ENCODE results near the gene ORM1. TPM values are rescaled to one million over a fixed set of nuclear protein-coding genes. Genes with fewer than 3 reads are reported as not detected.
A peak's percentile ranks its signal among the peaks of the same experiment; 100 is the strongest.
"Not testable (repeated sequence)": the region's sequence is repeated elsewhere in the genome, so short reads cannot be mapped to it uniquely, and the experiment has no call there.

ORM1 gene
- polyA plus RNA-seq, 3 donors: 2.2 to 4.9 (median 2.8) TPM

GRCh38 chr9:114327749-114328148 lies 4.9 kb downstream of the ORM1 start:
- peaks cover 0 to 6% (median 1%) of the 10 kb centered on the region in 3 donors for H3K27me3 Mint-ChIP-seq (ENCODE audit: low read depth in 3 of 3)
- peaks cover 0 to 5% of the 10 kb centered on the region in 2 donors for H3K9me3 ChIP-seq (replicated peaks in 1 of 2; ENCODE audit: control insufficient read depth in 1 of 2, insufficient read depth in 1 of 2, low read length in 2 of 2)
- intact Hi-C loops (cut with micrococcal nuclease): no loop called here
- H3K27me3 ChIP-seq (ENCODE audit: control insufficient read depth in 2 of 2, insufficient read depth in 2 of 2, low read length in 2 of 2): no peaks in the 10 kb centered on the region
- H4K20me1 ChIP-seq (ENCODE audit: insufficient read depth, low read length): peaks cover 6% of the 10 kb centered on the region
- H3K79me2 ChIP-seq (ENCODE audit: insufficient read depth, low read length): no peaks in the 10 kb centered on the region
- H3K9ac ChIP-seq (ENCODE audit: insufficient read depth, low read length, poor library complexity, severe bottlenecking): no peak overlapping the region
- H2AFZ ChIP-seq (ENCODE audit: insufficient read depth, low read depth, low read length, poor library complexity, severe bottlenecking): no peak overlapping the region
- WGBS (ENCODE audit: insufficient coverage): 98% methylated on average over 7 of the region's 8 CpGs
- no peak overlapping the region for H3K27ac ChIP-seq (ENCODE audit: low read depth in 1 of 2, low read length in 2 of 2)
- H3K4me3 Mint-ChIP-seq: no peak overlapping the region
- no peaks in the 10 kb centered on the region for H3K9me3 Mint-ChIP-seq
- H3K27ac Mint-ChIP-seq: no peak overlapping the region
- no peaks in the 10 kb centered on the region for H3K4me1 ChIP-seq (ENCODE audit: control insufficient read depth in 1 of 2, insufficient read depth in 2 of 2, low read length in 2 of 2)
- DNase-seq: no peak
- H3K36me3 ChIP-seq (replicated peaks in 1 of 2; ENCODE audit: control insufficient read depth in 1 of 2, insufficient read depth in 2 of 2, low read length in 2 of 2): peaks cover 0 to 6% of the 10 kb centered on the region in 2 donors
- no peak for TF ChIP-seq CTCF (IDR thresholded peaks at IDR 0.05)
- H3K4me1 Mint-ChIP-seq: peaks cover 3% of the 10 kb centered on the region
- no peak overlapping the region for H3K4me3 ChIP-seq (replicated peaks in 1 of 3; ENCODE audit: low read depth in 2 of 3, low read length in 3 of 3)
- no peak overlapping the region for H3K4me2 ChIP-seq (replicated peaks; ENCODE audit: extremely low read depth, low read length, poor library complexity, severe bottlenecking)
- no peaks in the 10 kb centered on the region for H3K36me3 Mint-ChIP-seq

GRCh38 chr9:114328357-114328820 lies 5.5 kb downstream of the ORM1 start:
- H3K4me1 Mint-ChIP-seq; intact Hi-C loops (cut with micrococcal nuclease); H3K36me3 Mint-ChIP-seq; H3K27me3 Mint-ChIP-seq (ENCODE audit: low read depth in 3 of 3); H3K4me3 ChIP-seq (replicated peaks in 1 of 3; ENCODE audit: low read depth in 2 of 3, low read length in 3 of 3); H3K27ac Mint-ChIP-seq; H3K27me3 ChIP-seq (ENCODE audit: control insufficient read depth in 2 of 2, insufficient read depth in 2 of 2, low read length in 2 of 2); H4K20me1 ChIP-seq (ENCODE audit: insufficient read depth, low read length); H3K27ac ChIP-seq (ENCODE audit: low read depth in 1 of 2, low read length in 2 of 2); H3K9ac ChIP-seq (ENCODE audit: insufficient read depth, low read length, poor library complexity, severe bottlenecking); H3K36me3 ChIP-seq (replicated peaks in 1 of 2; ENCODE audit: control insufficient read depth in 1 of 2, insufficient read depth in 2 of 2, low read length in 2 of 2); H3K9me3 Mint-ChIP-seq; DNase-seq; H2AFZ ChIP-seq (ENCODE audit: insufficient read depth, low read depth, low read length, poor library complexity, severe bottlenecking); H3K4me1 ChIP-seq (ENCODE audit: control insufficient read depth in 1 of 2, insufficient read depth in 2 of 2, low read length in 2 of 2); H3K9me3 ChIP-seq (replicated peaks in 1 of 2; ENCODE audit: control insufficient read depth in 1 of 2, insufficient read depth in 1 of 2, low read length in 2 of 2); H3K79me2 ChIP-seq (ENCODE audit: insufficient read depth, low read length); H3K4me3 Mint-ChIP-seq; H3K4me2 ChIP-seq (replicated peaks; ENCODE audit: extremely low read depth, low read length, poor library complexity, severe bottlenecking): not testable (repeated sequence)
- WGBS (ENCODE audit: insufficient coverage): 96% methylated on average over 4 of the region's 10 CpGs

- H3K27ac ChIP-seq (ENCODE audit: low read depth in 1 of 2, low read length in 2 of 2); intact Hi-C loops (cut with micrococcal nuclease); DNase-seq; H3K9me3 Mint-ChIP-seq; H3K4me1 ChIP-seq (ENCODE audit: control insufficient read depth in 1 of 2, insufficient read depth in 2 of 2, low read length in 2 of 2); H3K27ac Mint-ChIP-seq; H3K27me3 Mint-ChIP-seq (ENCODE audit: low read depth in 3 of 3); H3K4me3 ChIP-seq (replicated peaks in 1 of 3; ENCODE audit: low read depth in 2 of 3, low read length in 3 of 3); H3K36me3 ChIP-seq (replicated peaks in 1 of 2; ENCODE audit: control insufficient read depth in 1 of 2, insufficient read depth in 2 of 2, low read length in 2 of 2); H3K4me1 Mint-ChIP-seq; H3K27me3 ChIP-seq (ENCODE audit: control insufficient read depth in 2 of 2, insufficient read depth in 2 of 2, low read length in 2 of 2); H3K9me3 ChIP-seq (replicated peaks in 1 of 2; ENCODE audit: control insufficient read depth in 1 of 2, insufficient read depth in 1 of 2, low read length in 2 of 2); H2AFZ ChIP-seq (ENCODE audit: insufficient read depth, low read depth, low read length, poor library complexity, severe bottlenecking); H3K4me3 Mint-ChIP-seq; H3K79me2 ChIP-seq (ENCODE audit: insufficient read depth, low read length); H3K4me2 ChIP-seq (replicated peaks; ENCODE audit: extremely low read depth, low read length, poor library complexity, severe bottlenecking); H4K20me1 ChIP-seq (ENCODE audit: insufficient read depth, low read length); H3K36me3 Mint-ChIP-seq; H3K9ac ChIP-seq (ENCODE audit: insufficient read depth, low read length, poor library complexity, severe bottlenecking): not testable (repeated sequence)
- WGBS (ENCODE audit: insufficient coverage): no CpG with 5 or more reads among the region's 12 CpGs
These were observed 6.2 kb downstream of the ORM1 start for GRCh38 chr9:114328937-114329624.

- no CpG with 5 or more reads among the region's 10 CpGs for WGBS (ENCODE audit: insufficient coverage)
- H3K4me1 Mint-ChIP-seq; H3K9ac ChIP-seq (ENCODE audit: insufficient read depth, low read length, poor library complexity, severe bottlenecking); H3K27ac ChIP-seq (ENCODE audit: low read depth in 1 of 2, low read length in 2 of 2); H2AFZ ChIP-seq (ENCODE audit: insufficient read depth, low read depth, low read length, poor library complexity, severe bottlenecking); H3K27me3 ChIP-seq (ENCODE audit: control insufficient read depth in 2 of 2, insufficient read depth in 2 of 2, low read length in 2 of 2); H3K4me1 ChIP-seq (ENCODE audit: control insufficient read depth in 1 of 2, insufficient read depth in 2 of 2, low read length in 2 of 2); H3K4me3 Mint-ChIP-seq; H3K79me2 ChIP-seq (ENCODE audit: insufficient read depth, low read length); H3K9me3 Mint-ChIP-seq; H3K9me3 ChIP-seq (replicated peaks in 1 of 2; ENCODE audit: control insufficient read depth in 1 of 2, insufficient read depth in 1 of 2, low read length in 2 of 2); H3K27me3 Mint-ChIP-seq (ENCODE audit: low read depth in 3 of 3); H3K4me2 ChIP-seq (replicated peaks; ENCODE audit: extremely low read depth, low read length, poor library complexity, severe bottlenecking); intact Hi-C loops (cut with micrococcal nuclease); H3K36me3 Mint-ChIP-seq; H3K4me3 ChIP-seq (replicated peaks in 1 of 3; ENCODE audit: low read depth in 2 of 3, low read length in 3 of 3); H4K20me1 ChIP-seq (ENCODE audit: insufficient read depth, low read length); H3K36me3 ChIP-seq (replicated peaks in 1 of 2; ENCODE audit: control insufficient read depth in 1 of 2, insufficient read depth in 2 of 2, low read length in 2 of 2); DNase-seq: not testable (repeated sequence)
- H3K27ac Mint-ChIP-seq: peak within 1 kb of the TSS in 1 of 7 donors; percentile 25
These were observed 6.7 kb downstream of the ORM1 start, which contains the start of gene ORM2 for GRCh38 chr9:114329625-114330022. Gene ORM2, plus strand, starts transcription at chr9:114329869. Its CDS starts 36 bp downstream, at chr9:114329905.
